Kidney (tissue), 14 donors: ENCODE data around the gene TIRAP. TPM values are rescaled to one million over a fixed set of nuclear protein-coding genes. Genes with fewer than 3 reads are reported as not detected.

Experiments
- DNase-seq, 5 donors: peaks; one replicate each; pipeline ENCODE4 v3.0.0-alpha.2; 2013 to 2020
- FAIRE-seq: peaks from 2 replicates; lab custom pipeline; 2012; peaks lifted over from hg19 to GRCh38; lab: Jason Lieb, UNC
- H3K27ac ChIP-seq, 2 donors: one replicate each; pipeline ENCODE4 v1.7.0; 2013; ENCODE audit warnings: low read depth in 2 of 2, low read length in 2 of 2, inconsistent platforms in 1 of 2
- H3K27me3 ChIP-seq: one replicate; pipeline ENCODE4 v1.7.1; 2013; ENCODE audit warnings: low read length, inconsistent platforms; ENCODE audit not compliant: control insufficient read depth, insufficient read depth
- H3K36me3 ChIP-seq, 3 donors: one replicate each; pipeline versions ENCODE4 v1.7.0 to v1.7.1; 2013; ENCODE audit warnings: low read length in 3 of 3, control low read depth in 1 of 3, inconsistent platforms in 1 of 3; ENCODE audit not compliant: insufficient read depth in 3 of 3, control insufficient read depth in 2 of 3
- H3K4me1 ChIP-seq, 3 donors: one replicate each; pipeline versions ENCODE4 v1.7.0 to v1.7.1; 2013; ENCODE audit warnings: low read length in 3 of 3, inconsistent platforms in 1 of 3, low read depth in 1 of 3; ENCODE audit not compliant: control insufficient read depth in 2 of 3, insufficient read depth in 2 of 3
- H3K4me3 ChIP-seq, 3 donors: one replicate each; pipeline versions ENCODE4 v1.7.0 to v1.8.1; 2013; ENCODE audit warnings: low read length in 3 of 3, control low read depth in 1 of 3, inconsistent platforms in 1 of 3
- H3K9ac ChIP-seq, 3 donors: one replicate each; pipeline versions ENCODE4 v1.7.0 to v1.7.1; 2013; ENCODE audit warnings: low read length in 3 of 3, control low read depth in 1 of 3, inconsistent platforms in 1 of 3
- H3K9me3 ChIP-seq, 3 donors: one replicate each; pipeline versions ENCODE4 v1.7.0 to v1.7.1; 2013; ENCODE audit warnings: low read length in 3 of 3, control low read depth in 1 of 3, inconsistent platforms in 1 of 3; ENCODE audit not compliant: control insufficient read depth in 2 of 3, insufficient read depth in 1 of 3
- CTCF ChIP-seq: IDR thresholded peaks from 3 replicates; pipeline ENCODE4 v1.5.1; 2012; ENCODE audit warnings: mild to moderate bottlenecking, moderate library complexity, borderline replicate concordance; ENCODE audit not compliant: insufficient read depth; ENCODE audit errors: extremely low read depth
- intact Hi-C: fragments of 100-400 bp; cut with DNase I; formaldehyde crosslinking; loops from one replicate; pipeline ENCODE4 v1.11.1; 2022
- polyA plus RNA-seq: library from polyadenylated mRNA; stranded (reverse); fragments of 350-450 nt; fragmentation: Illumina TruSeq; extraction: RNeasy Lipid Tissue Mini Kit (QIAGEN cat#74804); gene quantifications from one replicate; pipeline ENCODE4 v1.2.3, GENCODE V29; 2014; ENCODE audit warnings: low read depth, low replicate concordance; ENCODE audit not compliant: insufficient read depth
- total RNA-seq: library from RNA; stranded (reverse); fragmentation: NEBNext Ultra II Directional; extraction: Animal tissue kit (Norgen Biotek cat#: 25700); gene quantifications from one replicate; pipeline ENCODE4 v1.2.1, GENCODE V29; 2021
- donor health status: control.
- donor health status: control.
- donor health status: control.
- donor health status: control.
- donor health status: control.
- donor health status: DM: yes; HTN: yes; CAD: no.
- donor health status: Normal renal cell carcinoma (clear cell type).

The TIRAP gene
- total and polyA plus RNA-seq, 2 donors from 2014 or later = 5.8 to 12.1 TPM

GRCh38 chr11:126257144-126257543 is 25.7 kb upstream of the TIRAP start:
- Histone ChIP-seq H3K4me1 (no peaks in the 10 kb centered on the region), H3K27ac (no peak overlapping the region), H3K4me3 (no peak overlapping the region), H3K27me3 (no peaks in the 10 kb centered on the region), H3K9me3 (no peaks in the 10 kb centered on the region), H3K9ac (no peak overlapping the region), H3K36me3 (peaks cover 5 to 18% (median 15%) of the 10 kb centered on the region in 3 donors)
- intact Hi-C loops = no loop called here
- DNase-seq (no peak), FAIRE-seq (no peak)
- no peak for TF ChIP-seq CTCF

GRCh38 chr11:126257764-126258163 is 25.1 kb upstream of the TIRAP start:
- Histone ChIP-seq H3K9ac (no peak overlapping the region), H3K9me3 (no peaks in the 10 kb centered on the region), H3K4me3 (no peak overlapping the region), H3K36me3 (peaks cover 5 to 24% (median 20%) of the 10 kb centered on the region in 3 donors), H3K27ac (no peak overlapping the region), H3K27me3 (no peaks in the 10 kb centered on the region), H3K4me1 (no peaks in the 10 kb centered on the region)
- DNase-seq = no peak
- no peak for FAIRE-seq
- TF ChIP-seq CTCF = no peak
- intact Hi-C loops = no loop called here

DNA sequence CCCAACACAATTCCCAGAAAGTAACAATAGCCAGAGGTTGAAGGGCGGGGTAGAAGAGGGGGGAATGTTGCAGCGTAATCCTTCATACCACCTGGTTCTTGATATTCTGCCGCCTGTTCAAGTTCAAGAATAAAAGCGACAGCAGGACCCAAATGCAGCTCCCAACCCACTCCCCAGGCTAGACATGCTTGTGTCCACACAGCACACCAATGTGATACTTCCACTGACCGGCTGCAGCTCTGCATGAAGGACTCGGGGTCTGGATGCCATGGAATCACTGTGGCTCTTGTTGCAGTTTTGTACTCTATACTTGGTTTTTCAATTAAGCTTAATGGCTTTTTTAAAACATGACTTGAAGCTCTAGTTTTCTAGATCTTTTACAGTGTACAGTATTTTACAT is 20.7 kb upstream of the TIRAP start:
- Histone ChIP-seq H3K4me3 (no peak overlapping the region), H3K36me3 (peaks cover 20 to 62% (median 49%) of the 10 kb centered on the region in 3 donors), H3K9me3 (no peaks in the 10 kb centered on the region), H3K4me1 (no peaks in the 10 kb centered on the region), H3K27me3 (no peaks in the 10 kb centered on the region), H3K27ac (no peak overlapping the region), H3K9ac (no peak overlapping the region)
- no peak for TF ChIP-seq CTCF
- FAIRE-seq (no peak), DNase-seq (no peak)
- intact Hi-C loops = no loop called here

DNA sequence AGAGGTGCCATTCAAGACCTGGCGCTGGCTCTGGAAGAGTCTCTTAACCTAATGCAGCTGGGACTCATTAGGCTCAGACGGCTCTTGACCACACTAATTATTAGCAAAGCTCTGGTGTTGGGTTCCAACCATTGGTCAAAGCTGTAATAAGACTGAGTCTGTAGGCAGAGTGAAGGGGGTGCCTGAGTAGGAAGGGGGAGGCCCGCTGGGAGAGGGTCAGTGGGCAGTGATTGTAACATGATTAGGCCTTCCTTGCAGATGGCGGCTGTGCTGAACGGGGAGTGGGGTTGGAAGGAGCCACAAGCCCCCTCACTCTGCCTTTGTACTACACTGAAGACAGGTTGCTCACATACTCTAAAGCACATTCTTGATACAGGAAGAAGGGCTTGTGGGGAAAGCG is 19.4 kb upstream of the TIRAP start:
- DNase-seq (no peak), FAIRE-seq (no peak)
- intact Hi-C loops = no loop called here
- Histone ChIP-seq H3K36me3 (peaks cover 20 to 57% (median 46%) of the 10 kb centered on the region in 3 donors), H3K4me3 (no peak overlapping the region), H3K9ac (no peak overlapping the region), H3K9me3 (no peaks in the 10 kb centered on the region), H3K27ac (no peak overlapping the region), H3K4me1 (peaks cover 2 to 7% (median 5%) of the 10 kb centered on the region in 3 donors), H3K27me3 (no peaks in the 10 kb centered on the region)
- TF ChIP-seq CTCF = no peak
